ENCODE measurements around the gene ZBTB2.

The ZBTB2 gene

GRCh38 chr6:151323791-151324487 is 67.4 kb downstream of the ZBTB2 start (continued):
- peak; percentile 83 for TF ChIP-seq PRDM4 (tag by site-specific recombination; IDR thresholded peaks at IDR 0.05)
- no peak for TF ChIP-seq ZNF792 (tag by site-specific recombination; IDR thresholded peaks at IDR 0.05)
- TF ChIP-seq ZSCAN30 (tag by site-specific recombination; IDR thresholded peaks at IDR 0.05), result peak; percentile 45; the same call in 1 of the 2 replicates
- peak; percentile 54; the same call in 1 of the 2 replicates for TF ChIP-seq ZNF394 (tag by site-specific recombination; IDR thresholded peaks at IDR 0.05; ENCODE audit: borderline replicate concordance)
- TF ChIP-seq ZBTB20 (tag by site-specific recombination; IDR thresholded peaks at IDR 0.05), result no peak; the same call in 1 of the 2 replicates
- TF ChIP-seq ZNF660 (tag by site-specific recombination; IDR thresholded peaks at IDR 0.05), result peak; percentile 87
- TF ChIP-seq ZNF416 (tag by site-specific recombination; IDR thresholded peaks at IDR 0.05), result no peak
- no peak for TF ChIP-seq ZNF768 (tag by site-specific recombination; IDR thresholded peaks at IDR 0.05)
- TF ChIP-seq AEBP2 (tag by site-specific recombination; IDR thresholded peaks at IDR 0.05; ENCODE audit: borderline replicate concordance), result no peak
- TF ChIP-seq ZNF837 (tag by site-specific recombination; IDR thresholded peaks at IDR 0.05), result no peak
- no peak for TF ChIP-seq ZNF398 (tag by site-specific recombination; IDR thresholded peaks at IDR 0.05)
- peak; percentile 45 for TF ChIP-seq SP7 (tag by site-specific recombination; IDR thresholded peaks at IDR 0.05)
- TF ChIP-seq SCRT2 (tag by site-specific recombination; IDR thresholded peaks at IDR 0.05), result no peak
- TF ChIP-seq ZNF610 (tag by site-specific recombination; IDR thresholded peaks at IDR 0.05; ENCODE audit: borderline replicate concordance), result no peak
- no peak for TF ChIP-seq ZNF311 (tag by site-specific recombination; IDR thresholded peaks at IDR 0.05; ENCODE audit: borderline replicate concordance)
- TF ChIP-seq SALL2 (tag by site-specific recombination; IDR thresholded peaks at IDR 0.05; ENCODE audit: borderline replicate concordance), result no peak
- no peak for TF ChIP-seq ZNF510 (tag by site-specific recombination; IDR thresholded peaks at IDR 0.05; ENCODE audit: insufficient replicate concordance)
- peak; percentile 46; the same call in 1 of the 2 replicates for TF ChIP-seq ZNF501 (tag by site-specific recombination; IDR thresholded peaks at IDR 0.05)
- no peak for TF ChIP-seq ZNF558 (tag by site-specific recombination; IDR thresholded peaks at IDR 0.05)

GRCh38 chr6:151322570-151322969 is 68.8 kb downstream of the ZBTB2 start:
- H3K4me3 ChIP-seq (ENCODE audit: low read depth, low read length), result no peak overlapping the region
- CTCF ChIA-PET, result interaction anchor here (0.6 to 16.8 kb wide), 7 partner anchors 13 to 432 kb away, joined by 3 to 512 read pairs (median 27); partner anchors contain the start of gene AKAP12
- TF ChIP-seq KLF1 (tag by site-specific recombination; IDR thresholded peaks at IDR 0.05), result peak; percentile 93
- no peak for TF ChIP-seq ZNF529 (tag by site-specific recombination; IDR thresholded peaks at IDR 0.05; ENCODE audit: insufficient replicate concordance)
- TF ChIP-seq MEIS1 (CRISPR knock-in tag; IDR thresholded peaks at IDR 0.05; ENCODE audit: borderline replicate concordance), result no peak
- TF ChIP-seq ZNF24 (tag by site-specific recombination; IDR thresholded peaks at IDR 0.05), result no peak
- TF ChIP-seq ZNF394 (tag by site-specific recombination; IDR thresholded peaks at IDR 0.05; ENCODE audit: borderline replicate concordance), result no peak
- TF ChIP-seq IKZF3 (tag by site-specific recombination; IDR thresholded peaks at IDR 0.05), result no peak
- no peak for TF ChIP-seq ZNF561 (tag by site-specific recombination; IDR thresholded peaks at IDR 0.05; ENCODE audit: borderline replicate concordance)
- no peak for TF ChIP-seq ZFP41 (tag by site-specific recombination; IDR thresholded peaks at IDR 0.05; ENCODE audit: borderline replicate concordance)
- peak; percentile 65 for TF ChIP-seq ZFHX2 (tag by site-specific recombination; conservative IDR thresholded peaks at IDR 0.05)
- TF ChIP-seq ZNF791 (tag by site-specific recombination; IDR thresholded peaks at IDR 0.05), result no peak
- no peak for TF ChIP-seq SP3 (tag by site-specific recombination; IDR thresholded peaks at IDR 0.05)
- no peak for TF ChIP-seq ZNF211 (tag by site-specific recombination; IDR thresholded peaks at IDR 0.05; ENCODE audit: low read depth)
- TF ChIP-seq ZNF140 (tag by site-specific recombination; IDR thresholded peaks at IDR 0.05), result no peak
- no peak for TF ChIP-seq OVOL3 (tag by site-specific recombination; IDR thresholded peaks at IDR 0.05)
- no peak for TF ChIP-seq ZNF626 (tag by site-specific recombination; IDR thresholded peaks at IDR 0.05)

More at GRCh38 chr6:151322570-151322969, 68.8 kb downstream of the ZBTB2 start:
- Histone ChIP-seq H3K9me3 (ENCODE audit: control insufficient read depth, insufficient read depth, low read depth, low read length) (no peaks in the 10 kb centered on the region), H3K27ac (ENCODE audit: extremely low read depth, low read depth, low read length) (no peak overlapping the region), H3K4me1 (ENCODE audit: control insufficient read depth, insufficient read depth, low read length) (no peaks in the 10 kb centered on the region), H3K36me3 (ENCODE audit: control insufficient read depth in 2 of 2, insufficient read depth in 1 of 2, low read length in 2 of 2) (no peaks in the 10 kb centered on the region)
- POLR2A ChIA-PET, result no interaction called here

All from HEK293 (cell line).